Nephron progenitor cell (in vitro differentiated cells): ENCODE measurements around the gene GATAD2A.

ENCODE experiments used
- DNase-seq: peaks from one replicate; pipeline ENCODE4 v3.0.0; 2021
- H3K27ac Mint-ChIP-seq: 2 replicates; pipeline ENCODE4 v1.8.0; 2021; ENCODE audit warnings: mild to moderate bottlenecking, moderate library complexity, mixed read lengths
- H3K27me3 Mint-ChIP-seq: 2 replicates; pipeline ENCODE4 v1.8.0; 2021; ENCODE audit warnings: mild to moderate bottlenecking, low read depth, mixed read lengths; ENCODE audit not compliant: poor library complexity
- H3K36me3 Mint-ChIP-seq: 2 replicates; pipeline ENCODE4 v1.8.0; 2021; ENCODE audit warnings: low read depth, mixed read lengths
- H3K4me1 Mint-ChIP-seq: 2 replicates; pipeline ENCODE4 v1.8.0; 2021; ENCODE audit warnings: mixed read lengths
- H3K4me3 Mint-ChIP-seq: 2 replicates; pipeline ENCODE4 v1.8.0; 2021; ENCODE audit warnings: mild to moderate bottlenecking, moderate library complexity, mixed read lengths
- H3K9me3 Mint-ChIP-seq: 2 replicates; pipeline ENCODE4 v1.8.0; 2021; ENCODE audit warnings: mild to moderate bottlenecking, moderate library complexity, mixed read lengths
- TF ChIP-seq, protein P1 (sequence below): fragments of 200-600 bp; sonication (generic); IDR thresholded peaks from 2 replicates; pipeline ENCODE4 v1.5.0; 2021; ENCODE audit warnings: antibody characterized with exemption

The GATAD2A gene

GRCh38 chr19:19429361-19429760 lies 23.9 kb downstream of the GATAD2A start:
- Mint-ChIP-seq H3K27me3 (peaks cover 6% of the 10 kb centered on the region), H3K4me3 (no peak overlapping the region), H3K36me3 (peaks cover 10% of the 10 kb centered on the region), H3K4me1 (peaks cover 58% of the 10 kb centered on the region), H3K27ac (peak overlapping the region; percentile 89), H3K9me3 (no peaks in the 10 kb centered on the region)
- TF ChIP-seq, protein P1, sequence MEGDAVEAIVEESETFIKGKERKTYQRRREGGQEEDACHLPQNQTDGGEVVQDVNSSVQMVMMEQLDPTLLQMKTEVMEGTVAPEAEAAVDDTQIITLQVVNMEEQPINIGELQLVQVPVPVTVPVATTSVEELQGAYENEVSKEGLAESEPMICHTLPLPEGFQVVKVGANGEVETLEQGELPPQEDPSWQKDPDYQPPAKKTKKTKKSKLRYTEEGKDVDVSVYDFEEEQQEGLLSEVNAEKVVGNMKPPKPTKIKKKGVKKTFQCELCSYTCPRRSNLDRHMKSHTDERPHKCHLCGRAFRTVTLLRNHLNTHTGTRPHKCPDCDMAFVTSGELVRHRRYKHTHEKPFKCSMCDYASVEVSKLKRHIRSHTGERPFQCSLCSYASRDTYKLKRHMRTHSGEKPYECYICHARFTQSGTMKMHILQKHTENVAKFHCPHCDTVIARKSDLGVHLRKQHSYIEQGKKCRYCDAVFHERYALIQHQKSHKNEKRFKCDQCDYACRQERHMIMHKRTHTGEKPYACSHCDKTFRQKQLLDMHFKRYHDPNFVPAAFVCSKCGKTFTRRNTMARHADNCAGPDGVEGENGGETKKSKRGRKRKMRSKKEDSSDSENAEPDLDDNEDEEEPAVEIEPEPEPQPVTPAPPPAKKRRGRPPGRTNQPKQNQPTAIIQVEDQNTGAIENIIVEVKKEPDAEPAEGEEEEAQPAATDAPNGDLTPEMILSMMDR = no peak
- DNase-seq = no peak

DNA sequence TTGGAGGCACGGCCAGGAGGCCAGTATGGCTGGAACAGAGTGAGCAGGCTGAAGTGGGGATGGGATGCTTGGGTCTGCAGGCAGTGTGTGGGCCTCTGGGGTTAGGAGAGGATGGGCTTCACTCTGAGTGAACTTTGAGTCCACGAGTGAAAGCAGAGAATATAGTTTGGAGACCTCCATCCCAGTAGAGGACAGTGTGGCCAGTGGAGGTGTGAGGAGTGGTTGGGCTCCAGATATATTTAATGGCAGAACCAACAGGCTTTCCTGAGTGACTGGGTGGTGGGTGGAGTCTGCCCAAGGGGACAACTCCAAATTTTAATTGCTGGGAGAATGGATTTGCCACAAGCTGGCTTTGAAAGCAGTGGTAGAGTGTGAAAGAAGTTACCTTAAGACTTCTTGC lies 27.3 kb downstream of the GATAD2A start:
- Mint-ChIP-seq H3K27me3 (no peaks in the 10 kb centered on the region), H3K4me3 (no peak overlapping the region), H3K27ac (peak overlapping the region; percentile 20), H3K36me3 (peaks cover 15% of the 10 kb centered on the region), H3K9me3 (no peaks in the 10 kb centered on the region), H3K4me1 (peaks cover 53% of the 10 kb centered on the region)
- DNase-seq = no peak
- TF ChIP-seq, protein P1 = no peak

GRCh38 chr19:19433666-19434213 lies 28.3 kb downstream of the GATAD2A start:
- Mint-ChIP-seq H3K9me3 (no peaks in the 10 kb centered on the region), H3K27ac (peak overlapping the region; percentile 91), H3K36me3 (peaks cover 15% of the 10 kb centered on the region), H3K4me1 (peaks cover 53% of the 10 kb centered on the region), H3K27me3 (no peaks in the 10 kb centered on the region), H3K4me3 (no peak overlapping the region)
- no peak for DNase-seq
- TF ChIP-seq, protein P1 = no peak

- no peak for DNase-seq
- H3K4me3 Mint-ChIP-seq = no peak overlapping the region
- TF ChIP-seq, protein P1 = no peak
- peaks cover 16% of the 10 kb centered on the region for H3K36me3 Mint-ChIP-seq
- peaks cover 53% of the 10 kb centered on the region for H3K4me1 Mint-ChIP-seq
- no peak overlapping the region for H3K27ac Mint-ChIP-seq
- H3K27me3 Mint-ChIP-seq = no peaks in the 10 kb centered on the region
- H3K9me3 Mint-ChIP-seq = no peaks in the 10 kb centered on the region
Measured at GRCh38 chr19:19434483-19435045, 29.1 kb downstream of the GATAD2A start.

DNA sequence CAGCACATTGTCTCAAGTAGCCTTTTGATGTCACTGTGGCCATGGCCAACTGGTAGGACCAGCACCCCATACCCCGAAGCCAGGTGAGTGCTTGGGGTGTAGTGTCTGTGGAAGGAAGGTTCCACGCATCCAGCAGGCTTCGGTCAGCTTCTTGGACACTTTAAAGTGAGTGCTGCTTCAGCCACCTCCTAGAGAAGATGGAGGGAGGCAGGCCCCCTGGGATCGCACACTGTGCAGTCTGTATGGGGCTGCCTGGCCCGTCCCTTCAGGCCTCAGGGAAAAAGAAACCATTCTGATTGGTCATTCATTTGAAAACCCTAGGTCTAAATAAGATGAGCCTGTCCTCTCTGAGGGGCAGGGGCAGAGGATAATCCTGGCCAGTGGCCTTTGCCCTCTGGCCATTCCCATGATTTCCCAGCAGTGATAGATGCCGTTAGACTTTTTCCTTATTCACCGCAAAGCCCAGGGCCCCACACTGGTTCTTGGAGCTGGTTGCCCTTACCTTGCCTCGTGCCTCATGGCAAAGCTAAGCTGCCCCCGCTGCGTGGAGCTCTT lies 30.7 kb downstream of the GATAD2A start:
- peaks cover 16% of the 10 kb centered on the region for H3K36me3 Mint-ChIP-seq

More for the DNA sequence above, 30.7 kb downstream of the GATAD2A start:
- Mint-ChIP-seq H3K27ac (no peak overlapping the region), H3K9me3 (no peaks in the 10 kb centered on the region), H3K4me1 (peaks cover 42% of the 10 kb centered on the region), H3K4me3 (no peak overlapping the region), H3K27me3 (no peaks in the 10 kb centered on the region)
- TF ChIP-seq, protein P1 = no peak
- no peak for DNase-seq
